ENCODE measurements around the gene PPP6R2.
A peak's percentile ranks its signal among the peaks of the same experiment; 100 is the strongest.

PPP6R2 gene

GRCh38 chr22:50469377-50470305, 126.5 kb downstream of the PPP6R2 start:
- FAIRE-seq (peak; percentile 100), DNase-seq (ENCODE audit: insufficient read length, low spot score) (peak; percentile 97)
- 0 out of 2 replicates have a peak, but pooled peaks have one; percentile 13 for TF ChIP-seq POLR2AphosphoS5 (IDR thresholded peaks at IDR 0.05; ENCODE audit: low read depth, low read length)
- no peak for TF ChIP-seq SPI1 (IDR thresholded peaks at IDR 0.05; ENCODE audit: low read depth, low read length)

GRCh38 chr22:50470491-50470890, 127.4 kb downstream of the PPP6R2 start:
- peak; percentile 88 for FAIRE-seq
- TF ChIP-seq POLR2AphosphoS5 (IDR thresholded peaks at IDR 0.05; ENCODE audit: low read depth, low read length): no peak
- DNase-seq (ENCODE audit: insufficient read length, low spot score): no peak

GRCh38 chr22:50471197-50471847, 128.2 kb downstream of the PPP6R2 start:
- DNase-seq (ENCODE audit: insufficient read length, low spot score) (no peak), FAIRE-seq (peak; percentile 69)
- TF ChIP-seq POLR2AphosphoS5 (IDR thresholded peaks at IDR 0.05; ENCODE audit: low read depth, low read length) (no peak), SPI1 (IDR thresholded peaks at IDR 0.05; ENCODE audit: low read depth, low read length) (no peak), PAX5 (IDR thresholded peaks at IDR 0.05; ENCODE audit: insufficient read depth, low read length, severe bottlenecking) (no peak), TAF1 (IDR thresholded peaks at IDR 0.05; ENCODE audit: low read depth, low read length) (no peak), POLR2A (IDR thresholded peaks at IDR 0.05; ENCODE audit: low read depth, low read length) (no peak), POU2F2 (IDR thresholded peaks at IDR 0.05; ENCODE audit: low read depth, low read length) (no peak)

- FAIRE-seq (no peak), DNase-seq (ENCODE audit: insufficient read length, low spot score) (no peak)
- TF ChIP-seq POLR2AphosphoS5 (IDR thresholded peaks at IDR 0.05; ENCODE audit: low read depth, low read length): no peak
- TF ChIP-seq POU2F2 (IDR thresholded peaks at IDR 0.05; ENCODE audit: low read depth, low read length): no peak
- TF ChIP-seq TAF1 (IDR thresholded peaks at IDR 0.05; ENCODE audit: low read depth, low read length): no peak
- TF ChIP-seq PAX5 (IDR thresholded peaks at IDR 0.05; ENCODE audit: insufficient read depth, low read length, severe bottlenecking): no peak
- no peak for TF ChIP-seq POLR2A (IDR thresholded peaks at IDR 0.05; ENCODE audit: low read depth, low read length)
- TF ChIP-seq SPI1 (IDR thresholded peaks at IDR 0.05; ENCODE audit: low read depth, low read length): no peak
Observed at GRCh38 chr22:50471962-50472361, 128.8 kb downstream of the PPP6R2 start.

- TF ChIP-seq PAX5 (IDR thresholded peaks at IDR 0.05; ENCODE audit: insufficient read depth, low read length, severe bottlenecking) (no peak), POLR2AphosphoS5 (IDR thresholded peaks at IDR 0.05; ENCODE audit: low read depth, low read length) (no peak), POLR2A (IDR thresholded peaks at IDR 0.05; ENCODE audit: low read depth, low read length) (no peak), SPI1 (IDR thresholded peaks at IDR 0.05; ENCODE audit: low read depth, low read length) (no peak), TAF1 (IDR thresholded peaks at IDR 0.05; ENCODE audit: low read depth, low read length) (no peak), POU2F2 (IDR thresholded peaks at IDR 0.05; ENCODE audit: low read depth, low read length) (no peak)
- FAIRE-seq: peak; percentile 97
- DNase-seq (ENCODE audit: insufficient read length, low spot score): no peak
Observed at GRCh38 chr22:50473088-50473487, 130.0 kb downstream of the PPP6R2 start.

- FAIRE-seq (peak; percentile 88), DNase-seq (ENCODE audit: insufficient read length, low spot score) (no peak)
- TF ChIP-seq TAF1 (IDR thresholded peaks at IDR 0.05; ENCODE audit: low read depth, low read length) (no peak), POLR2A (IDR thresholded peaks at IDR 0.05; ENCODE audit: low read depth, low read length) (no peak), POLR2AphosphoS5 (IDR thresholded peaks at IDR 0.05; ENCODE audit: low read depth, low read length) (no peak), POU2F2 (IDR thresholded peaks at IDR 0.05; ENCODE audit: low read depth, low read length) (no peak), PAX5 (IDR thresholded peaks at IDR 0.05; ENCODE audit: insufficient read depth, low read length, severe bottlenecking) (no peak), SPI1 (IDR thresholded peaks at IDR 0.05; ENCODE audit: low read depth, low read length) (no peak)
Observed at GRCh38 chr22:50473855-50474671, 130.9 kb downstream of the PPP6R2 start.

- FAIRE-seq: peak; percentile 100
- DNase-seq (ENCODE audit: insufficient read length, low spot score): peak; percentile 99
- TF ChIP-seq POU2F2 (IDR thresholded peaks at IDR 0.05; ENCODE audit: low read depth, low read length): no peak
- no peak for TF ChIP-seq POLR2A (IDR thresholded peaks at IDR 0.05; ENCODE audit: low read depth, low read length)
- no peak for TF ChIP-seq POLR2AphosphoS5 (IDR thresholded peaks at IDR 0.05; ENCODE audit: low read depth, low read length)
- no peak for TF ChIP-seq TAF1 (IDR thresholded peaks at IDR 0.05; ENCODE audit: low read depth, low read length)
- no peak for TF ChIP-seq PAX5 (IDR thresholded peaks at IDR 0.05; ENCODE audit: insufficient read depth, low read length, severe bottlenecking)
Observed at GRCh38 chr22:50474710-50475651, 131.9 kb downstream of the PPP6R2 start, which contains the start of gene SBF1. SBF1 (minus strand) TSS chr22:50475035; CDS start chr22:50474840, 195 bp downstream.

- TF ChIP-seq POU2F2 (IDR thresholded peaks at IDR 0.05; ENCODE audit: low read depth, low read length) (no peak), POLR2AphosphoS5 (IDR thresholded peaks at IDR 0.05; ENCODE audit: low read depth, low read length) (no peak), PAX5 (IDR thresholded peaks at IDR 0.05; ENCODE audit: insufficient read depth, low read length, severe bottlenecking) (no peak), SPI1 (IDR thresholded peaks at IDR 0.05; ENCODE audit: low read depth, low read length) (no peak), POLR2A (IDR thresholded peaks at IDR 0.05; ENCODE audit: low read depth, low read length) (no peak)
- no peak for DNase-seq (ENCODE audit: insufficient read length, low spot score)
- FAIRE-seq: peak; percentile 20
Observed at GRCh38 chr22:50475652-50476002, 132.5 kb downstream of the PPP6R2 start.

Measured in GM12891 (cell line).